Ovary (tissue), 9 donors: Measurements from ENCODE around the gene VCAN. TPM values are rescaled to one million over a fixed set of nuclear protein-coding genes. Genes with fewer than 3 reads are reported as not detected.

Experiments used
- DNase-seq, 5 donors: peaks; one replicate each; pipeline ENCODE4 v3.0.0-alpha.2; 2019 to 2020
- H3K27ac ChIP-seq, 2 donors: fragments of 200-600 bp; one replicate each; pipeline versions ENCODE4 v1.5.1 to v1.8.0; 2019 to 2022
- H3K27me3 ChIP-seq: fragments of 200-600 bp; one replicate; pipeline ENCODE4 v1.8.0; 2022
- H3K36me3 ChIP-seq: fragments of 200-600 bp; sonication (generic); one replicate; pipeline ENCODE4 v1.5.1; 2019
- H3K4me1 ChIP-seq: one replicate; pipeline ENCODE4 v1.8.1; 2013; ENCODE audit warnings: mild to moderate bottlenecking, moderate library complexity; ENCODE audit not compliant: insufficient read depth
- H3K4me3 ChIP-seq: fragments of 200-600 bp; sonication (generic); one replicate; pipeline ENCODE4 v1.5.1; 2017
- H3K9me3 ChIP-seq, 2 donors: fragments of 200-600 bp in 1 of 2; sonication (generic) in 1 of 2; one replicate each; pipeline versions ENCODE4 v1.5.1 to v1.8.1; 2013 to 2019; ENCODE audit warnings: mild to moderate bottlenecking in 1 of 2, moderate library complexity in 1 of 2
- EP300 ChIP-seq: sonication (generic); formaldehyde crosslinking; IDR thresholded peaks from one replicate; pipeline ENCODE4 v1.6.1; 2017; ENCODE audit warnings: antibody characterized with exemption
- POLR2A ChIP-seq: fragments of 450-650 bp; IDR thresholded peaks from one replicate; pipeline ENCODE4 v1.6.1; 2017; ENCODE audit warnings: antibody characterized with exemption, mild to moderate bottlenecking, moderate library complexity
- WGBS, 3 donors: extraction: QIAGEN DNeasy Blood & Tissue Kit in 1 of 3; methylation state at CpG; one replicate each; pipeline versions ENCODE4 v1.1.5 to v1.1.7; 2013 to 2017; 5-methylcytosine and 5-hydroxymethylcytosine counted together
- intact Hi-C, 4 donors: fragments of 100-400 bp; cut with DNase I; formaldehyde crosslinking; loops; one replicate each; pipeline versions ENCODE4 v1.11.0 to v1.15.1; 2022 to 2023
- polyA plus RNA-seq, 2 donors: library from polyadenylated mRNA; stranded (reverse); fragments of 200-250 nt in 1 of 2; fragments of 350-450 nt in 1 of 2; fragmentation: Illumina TruSeq in 1 of 2; extraction: RNeasy Lipid Tissue Mini Kit (QIAGEN cat#74804) in 1 of 2; gene quantifications; one replicate each; pipeline ENCODE4 v1.2.3, GENCODE V29; 2013 to 2014
- total RNA-seq, 7 donors: library from RNA; depleted of rRNA in 2 of 7; stranded (reverse); fragments of >200 nt in 2 of 7; fragmentation: NEBNext Ultra II Directional in 3 of 7; extraction: Animal tissue kit (Norgen Biotek cat#: 25700) in 3 of 7; gene quantifications; one replicate each; pipeline versions ENCODE4 v1.1.0 to v1.2.4, GENCODE V29; 2016 to 2023
- TF ChIP-seq, protein P1 (sequence below), 3 donors: fragments of 450-650 bp in 2 of 3; fragments of 200-600 bp in 1 of 3; IDR thresholded peaks; one replicate each; pipeline versions ENCODE4 v1.5.1 to v1.8.0; 2016 to 2022; ENCODE audit warnings: antibody characterized with exemption in 3 of 3, mild to moderate bottlenecking in 1 of 3
- donor health status: DM: no; HTN: no; CAD: no; lungs with moderate emphysema.
- donor health status: DM: no; HTN: no; CAD: no.
- donor health status: Bipolar disorder and iron deficiency.
- donor health status: DM: yes; HTN: yes; CAD: no.
- donor health status: DM: no; HTN: no; CAD: no.
- donor health status: DM: yes; HTN: yes; CAD: no.

Gene VCAN
- total and polyA plus RNA-seq, 9 donors, result 2.2 to 21.3 (median 7.3) TPM

DNA sequence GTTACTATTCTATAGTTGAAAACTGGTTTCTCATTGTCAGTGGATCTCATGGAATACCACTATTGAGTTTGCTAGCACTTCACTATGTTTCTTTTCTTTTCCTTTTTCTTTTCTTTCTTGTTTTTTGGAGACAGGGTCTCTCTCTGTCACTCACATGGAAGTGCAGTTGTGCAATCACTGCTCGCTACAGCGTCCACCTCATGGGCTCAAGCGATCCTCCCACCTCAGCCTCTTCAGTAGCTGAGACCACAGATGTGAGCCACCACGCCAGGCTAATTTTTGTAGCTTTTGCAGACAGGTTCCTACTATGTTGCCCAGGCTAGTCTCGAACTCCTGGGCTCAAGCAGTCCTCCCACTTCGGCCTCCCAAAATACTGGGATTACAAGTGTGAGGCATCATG is 42.7 kb upstream of the VCAN start:
- 94 to 98% (median 95%) methylated on average over 6 of the region's 6 CpGs for WGBS, 3 donors
- TF ChIP-seq EP300 (no peak), POLR2A (no peak)
- TF ChIP-seq, protein P1, sequence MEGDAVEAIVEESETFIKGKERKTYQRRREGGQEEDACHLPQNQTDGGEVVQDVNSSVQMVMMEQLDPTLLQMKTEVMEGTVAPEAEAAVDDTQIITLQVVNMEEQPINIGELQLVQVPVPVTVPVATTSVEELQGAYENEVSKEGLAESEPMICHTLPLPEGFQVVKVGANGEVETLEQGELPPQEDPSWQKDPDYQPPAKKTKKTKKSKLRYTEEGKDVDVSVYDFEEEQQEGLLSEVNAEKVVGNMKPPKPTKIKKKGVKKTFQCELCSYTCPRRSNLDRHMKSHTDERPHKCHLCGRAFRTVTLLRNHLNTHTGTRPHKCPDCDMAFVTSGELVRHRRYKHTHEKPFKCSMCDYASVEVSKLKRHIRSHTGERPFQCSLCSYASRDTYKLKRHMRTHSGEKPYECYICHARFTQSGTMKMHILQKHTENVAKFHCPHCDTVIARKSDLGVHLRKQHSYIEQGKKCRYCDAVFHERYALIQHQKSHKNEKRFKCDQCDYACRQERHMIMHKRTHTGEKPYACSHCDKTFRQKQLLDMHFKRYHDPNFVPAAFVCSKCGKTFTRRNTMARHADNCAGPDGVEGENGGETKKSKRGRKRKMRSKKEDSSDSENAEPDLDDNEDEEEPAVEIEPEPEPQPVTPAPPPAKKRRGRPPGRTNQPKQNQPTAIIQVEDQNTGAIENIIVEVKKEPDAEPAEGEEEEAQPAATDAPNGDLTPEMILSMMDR (IDR thresholded peaks at IDR 0.05), result no peak
- DNase-seq, result no peak
- H3K27ac ChIP-seq, result no peak overlapping the region
- H3K36me3 ChIP-seq, result no peaks in the 10 kb centered on the region
- H3K27me3 ChIP-seq, result no peaks in the 10 kb centered on the region
- H3K4me3 ChIP-seq, result no peak overlapping the region
- intact Hi-C loops, result no loop called here
- no peaks in the 10 kb centered on the region for H3K4me1 ChIP-seq
- H3K9me3 ChIP-seq, result no peaks in the 10 kb centered on the region

- WGBS, 3 donors, result 24 to 37% (median 33%) methylated on average over 13 of the region's 13 CpGs
- intact Hi-C loops, result no loop called here
Measured at GRCh38 chr5:83430130-83431010, 41.2 kb upstream of the VCAN start.

DNA sequence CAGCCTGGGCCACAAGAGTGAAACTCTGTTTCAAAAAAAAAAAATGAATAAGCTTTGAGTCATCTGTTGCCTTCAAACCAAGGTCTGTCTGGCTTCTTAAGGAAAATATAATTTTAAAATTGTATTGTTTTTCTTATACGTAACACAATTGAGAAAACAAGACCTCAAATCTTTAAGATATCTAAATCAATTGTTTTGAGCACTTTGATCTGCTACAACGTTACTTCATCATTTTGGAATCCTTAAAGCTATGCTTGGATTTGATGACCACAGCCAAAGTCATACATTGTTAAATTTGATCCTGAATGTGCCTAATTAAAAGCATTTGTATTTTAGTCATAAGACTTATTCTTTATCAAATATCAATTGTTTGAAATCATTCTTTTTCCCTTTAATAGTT is 37.7 kb upstream of the VCAN start:
- TF ChIP-seq EP300, result no peak
- TF ChIP-seq, protein P1 (IDR thresholded peaks at IDR 0.05), result no peak

More at GRCh38 chr5:83430130-83431010, 41.2 kb upstream of the VCAN start:
- Histone ChIP-seq H3K27ac (no peak overlapping the region), H3K4me3 (no peak overlapping the region), H3K36me3 (no peaks in the 10 kb centered on the region), H3K9me3 (no peaks in the 10 kb centered on the region), H3K27me3 (no peaks in the 10 kb centered on the region), H3K4me1 (no peaks in the 10 kb centered on the region)
- peak in 3 of 5 donors; percentile 19 to 53 (median 28) for DNase-seq
- TF ChIP-seq EP300, result no peak
- TF ChIP-seq, protein P1 (IDR thresholded peaks at IDR 0.05), result peak in 2 of 3 donors; percentile 31 to 38

DNA sequence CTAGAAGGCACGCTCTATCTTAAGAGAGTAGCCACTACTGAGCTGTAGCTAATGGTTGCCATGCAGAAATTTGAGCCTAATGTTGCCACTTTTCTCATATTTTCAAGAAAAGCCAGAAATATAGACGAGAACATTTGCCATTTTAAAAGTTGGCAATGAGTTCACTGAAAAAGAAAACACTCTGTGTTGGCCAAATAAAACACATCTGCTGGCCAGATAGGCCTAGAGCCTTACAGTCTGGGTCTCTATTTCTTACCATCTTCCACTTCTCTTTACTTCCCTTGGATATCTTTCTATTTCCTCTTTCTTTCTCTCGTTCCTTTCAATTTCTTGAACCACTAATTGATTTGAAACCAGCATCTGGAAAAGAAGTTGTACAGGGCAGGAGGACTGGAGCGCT is 36.6 kb upstream of the VCAN start:
- intact Hi-C loops, result no loop called here
- H3K36me3 ChIP-seq, result no peaks in the 10 kb centered on the region
- WGBS, 3 donors, result 26 to 30% (median 28%) methylated on average over 4 of the region's 4 CpGs
- TF ChIP-seq, protein P1 (IDR thresholded peaks at IDR 0.05), result no peak
- TF ChIP-seq EP300 (no peak), POLR2A (no peak)
- no peak for DNase-seq
- H3K27me3 ChIP-seq, result no peaks in the 10 kb centered on the region
- H3K4me3 ChIP-seq, result no peak overlapping the region
- H3K9me3 ChIP-seq, result no peaks in the 10 kb centered on the region
- H3K27ac ChIP-seq, result no peak overlapping the region
- no peaks in the 10 kb centered on the region for H3K4me1 ChIP-seq

More for the DNA sequence above, 37.7 kb upstream of the VCAN start:
- Histone ChIP-seq H3K27me3 (no peaks in the 10 kb centered on the region), H3K36me3 (no peaks in the 10 kb centered on the region), H3K27ac (no peak overlapping the region), H3K4me3 (no peak overlapping the region), H3K4me1 (no peaks in the 10 kb centered on the region), H3K9me3 (no peaks in the 10 kb centered on the region)
- 36 to 87% (median 46%) methylated on average over 2 of the region's 2 CpGs for WGBS, 3 donors
- no peak for DNase-seq
- intact Hi-C loops, result no loop called here
